Measurements from ENCODE around the gene KIF18B. TPM values are rescaled to one million over a fixed set of nuclear protein-coding genes. Genes with fewer than 3 reads are reported as not detected.

The KIF18B gene
- total RNA-seq, 2 experiments from 2014 or later, result 0.05 to 0.08 TPM

DNA sequence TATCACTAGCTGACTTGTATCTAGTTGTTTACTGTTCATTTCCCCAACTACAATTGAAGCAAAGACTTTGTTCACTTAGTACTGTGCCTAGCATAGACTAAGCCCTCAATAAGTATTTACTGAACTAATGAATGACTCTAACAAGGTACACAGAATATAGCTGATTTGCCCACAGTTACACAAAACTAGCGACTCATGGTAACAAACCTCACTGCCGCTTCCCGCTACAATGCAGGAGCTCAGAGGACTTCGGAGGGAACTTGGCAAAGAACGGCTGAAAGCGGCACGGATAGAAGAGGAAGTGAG lies 48.9 kb downstream of the KIF18B start:
- Mint-ChIP-seq H3K9me3 (no peaks in the 10 kb centered on the region), H3K4me3 (peak overlapping the region; percentile 95), H3K27ac (peak overlapping the region; percentile 99), H3K36me3 (ENCODE audit: low read depth) (peaks cover 35% of the 10 kb centered on the region), H3K27me3 (peaks cover 10% of the 10 kb centered on the region), H3K4me1 (ENCODE audit: low read depth) (peaks cover 39% of the 10 kb centered on the region)
- Histone ChIP-seq H3K27me3 (ENCODE audit: control insufficient read depth in 1 of 2, insufficient read depth in 2 of 2, low read length in 2 of 2) (no peaks in the 10 kb centered on the region), H3K9me3 (ENCODE audit: control insufficient read depth in 1 of 2, insufficient read depth in 1 of 2, low read length in 2 of 2) (no peaks in the 10 kb centered on the region), H3K4me3 (ENCODE audit: low read length) (peak overlapping the region; percentile 82), H3K27ac (ENCODE audit: low read depth in 1 of 2, low read length in 2 of 2) (peak overlapping the region; percentile 98 to 99), H3K4me1 (ENCODE audit: insufficient read depth, low read length) (peaks cover 29% of the 10 kb centered on the region), H3K36me3 (ENCODE audit: insufficient read depth, low read length) (peaks cover 10% of the 10 kb centered on the region)
- TF ChIP-seq, protein P1, sequence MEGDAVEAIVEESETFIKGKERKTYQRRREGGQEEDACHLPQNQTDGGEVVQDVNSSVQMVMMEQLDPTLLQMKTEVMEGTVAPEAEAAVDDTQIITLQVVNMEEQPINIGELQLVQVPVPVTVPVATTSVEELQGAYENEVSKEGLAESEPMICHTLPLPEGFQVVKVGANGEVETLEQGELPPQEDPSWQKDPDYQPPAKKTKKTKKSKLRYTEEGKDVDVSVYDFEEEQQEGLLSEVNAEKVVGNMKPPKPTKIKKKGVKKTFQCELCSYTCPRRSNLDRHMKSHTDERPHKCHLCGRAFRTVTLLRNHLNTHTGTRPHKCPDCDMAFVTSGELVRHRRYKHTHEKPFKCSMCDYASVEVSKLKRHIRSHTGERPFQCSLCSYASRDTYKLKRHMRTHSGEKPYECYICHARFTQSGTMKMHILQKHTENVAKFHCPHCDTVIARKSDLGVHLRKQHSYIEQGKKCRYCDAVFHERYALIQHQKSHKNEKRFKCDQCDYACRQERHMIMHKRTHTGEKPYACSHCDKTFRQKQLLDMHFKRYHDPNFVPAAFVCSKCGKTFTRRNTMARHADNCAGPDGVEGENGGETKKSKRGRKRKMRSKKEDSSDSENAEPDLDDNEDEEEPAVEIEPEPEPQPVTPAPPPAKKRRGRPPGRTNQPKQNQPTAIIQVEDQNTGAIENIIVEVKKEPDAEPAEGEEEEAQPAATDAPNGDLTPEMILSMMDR (IDR thresholded peaks at IDR 0.05), result no peak
- intact Hi-C loops (cut with DNase I, micrococcal nuclease), result loop anchor here (1.0 to 2.0 kb wide), 3 partner anchors 123 to 210 kb away; partner anchors contain the start of genes CCDC43 (in 1 of the 2) and NMT1 (in 1 of the 2)
- peak in 1 of 14 experiments; percentile 20 for DNase-seq
- POLR2A ChIA-PET, result interaction anchor here (0.5 to 2.2 kb wide), 18 partner anchors 9 to 1310 kb away, joined by 3 to 13 read pairs (median 4); partner anchors contain the start of genes DCAKD, HDAC5, HEXIM1 and NMT1
- ATAC-seq (ENCODE audit: poor library complexity), result no peak
- CTCF ChIA-PET, result interaction anchor here (1.3 kb wide), 1 partner anchor 119 kb away, joined by 3 read pairs; no protein-coding TSS in a partner anchor

DNA sequence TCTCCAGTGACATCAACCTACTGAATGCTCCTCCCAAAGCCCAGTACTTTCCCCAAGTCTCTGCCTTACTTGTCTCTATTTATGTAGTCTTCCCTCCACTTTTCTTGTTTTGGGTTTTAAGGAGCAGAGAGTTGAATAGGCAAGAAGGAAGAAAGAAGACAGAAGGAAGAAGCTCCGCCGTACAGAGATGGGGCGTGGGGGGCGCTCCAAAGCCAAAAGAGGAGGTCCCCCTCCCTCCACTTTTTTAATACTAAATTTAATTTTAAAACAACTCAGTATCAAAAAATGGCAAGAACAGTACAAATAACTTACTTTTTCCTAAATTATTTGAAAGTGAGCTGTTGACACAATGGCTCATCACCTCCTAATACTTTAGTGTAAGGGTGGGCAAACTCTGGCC lies 52.9 kb downstream of the KIF18B start:
- DNase-seq, result no peak
- Mint-ChIP-seq H3K9me3 (no peaks in the 10 kb centered on the region), H3K36me3 (ENCODE audit: low read depth) (peaks cover 61% of the 10 kb centered on the region), H3K4me1 (ENCODE audit: low read depth) (peaks cover 38% of the 10 kb centered on the region), H3K4me3 (no peak overlapping the region), H3K27me3 (peaks cover 3% of the 10 kb centered on the region), H3K27ac (no peak overlapping the region)
- ATAC-seq (ENCODE audit: poor library complexity), result no peak
- no peak overlapping the region for H3K4me3 ChIP-seq (ENCODE audit: low read length)
- H3K27me3 ChIP-seq (ENCODE audit: control insufficient read depth in 1 of 2, insufficient read depth in 2 of 2, low read length in 2 of 2), result no peaks in the 10 kb centered on the region
- H3K27ac ChIP-seq (ENCODE audit: low read depth in 1 of 2, low read length in 2 of 2), result no peak overlapping the region
- TF ChIP-seq, protein P1 (IDR thresholded peaks at IDR 0.05), result no peak
- intact Hi-C loops (cut with DNase I, micrococcal nuclease), result no loop called here
- H3K4me1 ChIP-seq (ENCODE audit: insufficient read depth, low read length), result peaks cover 27% of the 10 kb centered on the region
- ChIA-PET POLR2A (no interaction called here), CTCF (interaction anchor here (0.7 to 0.8 kb wide), 2 partner anchors 155 to 156 kb away, joined by 3 read pairs; no protein-coding TSS in a partner anchor)
- H3K9me3 ChIP-seq (ENCODE audit: control insufficient read depth in 1 of 2, insufficient read depth in 1 of 2, low read length in 2 of 2), result no peaks in the 10 kb centered on the region
- H3K36me3 ChIP-seq (ENCODE audit: insufficient read depth, low read length), result peaks cover 38% of the 10 kb centered on the region

DNA sequence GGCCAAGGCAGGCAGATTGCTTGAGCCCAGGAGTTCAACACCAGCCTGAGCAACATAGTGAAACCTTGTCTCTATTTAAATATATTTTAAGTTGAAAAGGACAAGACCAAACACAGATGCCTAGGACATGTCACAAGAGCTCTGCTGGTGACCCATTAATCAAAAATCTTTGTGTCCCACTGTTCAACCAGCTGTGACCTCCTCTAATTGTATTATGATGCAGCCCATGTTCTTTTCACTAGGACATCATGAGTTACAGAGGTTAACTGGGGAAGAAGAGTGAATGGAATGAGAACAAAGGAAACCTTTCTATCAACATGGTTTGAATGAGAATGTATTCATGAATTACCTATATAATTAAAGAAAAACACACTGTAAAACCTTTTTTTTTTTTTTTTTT lies 55.3 kb downstream of the KIF18B start:
- CTCF ChIA-PET, result no interaction called here
- TF ChIP-seq, protein P1 (IDR thresholded peaks at IDR 0.05), result no peak
- peaks cover 48% of the 10 kb centered on the region for H3K36me3 Mint-ChIP-seq (ENCODE audit: low read depth)

More for the DNA sequence above, 55.3 kb downstream of the KIF18B start:
- POLR2A ChIA-PET, result no interaction called here
- peaks cover 38% of the 10 kb centered on the region for H3K36me3 ChIP-seq (ENCODE audit: insufficient read depth, low read length)
- no peaks in the 10 kb centered on the region for H3K9me3 Mint-ChIP-seq
- no peaks in the 10 kb centered on the region for H3K27me3 Mint-ChIP-seq
- DNase-seq (no peak), ATAC-seq (ENCODE audit: poor library complexity) (no peak)
- no peak overlapping the region for H3K27ac Mint-ChIP-seq
- no peak overlapping the region for H3K4me3 Mint-ChIP-seq
- H3K27ac ChIP-seq (ENCODE audit: low read depth in 1 of 2, low read length in 2 of 2), result no peak overlapping the region
- no peaks in the 10 kb centered on the region for H3K9me3 ChIP-seq (ENCODE audit: control insufficient read depth in 1 of 2, insufficient read depth in 1 of 2, low read length in 2 of 2)
- peaks cover 30% of the 10 kb centered on the region for H3K4me1 ChIP-seq (ENCODE audit: insufficient read depth, low read length)
- no peaks in the 10 kb centered on the region for H3K27me3 ChIP-seq (ENCODE audit: control insufficient read depth in 1 of 2, insufficient read depth in 2 of 2, low read length in 2 of 2)
- intact Hi-C loops (cut with DNase I, micrococcal nuclease), result no loop called here
- H3K4me1 Mint-ChIP-seq (ENCODE audit: low read depth), result peaks cover 23% of the 10 kb centered on the region
- no peak overlapping the region for H3K4me3 ChIP-seq (ENCODE audit: low read length)
